ENCODE measurements around the gene ZBTB6. TPM values are rescaled to one million over a fixed set of nuclear protein-coding genes. Genes with fewer than 3 reads are reported as not detected.

The ZBTB6 gene
- total and polyA plus RNA-seq, 2 of the 13 experiments (the other 11 are each of a cell fraction or from before 2014, with no cell fraction given) = 3.7 to 7.1 TPM

- TF ChIP-seq FUBP1 (CRISPR knock-in tag; IDR thresholded peaks at IDR 0.05; ENCODE audit: borderline replicate concordance) = no peak
- no peak for TF ChIP-seq SIN3B (IDR thresholded peaks at IDR 0.05; ENCODE audit: low read length)
- TF ChIP-seq ZNF263 (CRISPR knock-in tag; IDR thresholded peaks at IDR 0.05) = peak; percentile 55; the same call in 1 of the 2 replicates
- TF ChIP-seq, protein P1, sequence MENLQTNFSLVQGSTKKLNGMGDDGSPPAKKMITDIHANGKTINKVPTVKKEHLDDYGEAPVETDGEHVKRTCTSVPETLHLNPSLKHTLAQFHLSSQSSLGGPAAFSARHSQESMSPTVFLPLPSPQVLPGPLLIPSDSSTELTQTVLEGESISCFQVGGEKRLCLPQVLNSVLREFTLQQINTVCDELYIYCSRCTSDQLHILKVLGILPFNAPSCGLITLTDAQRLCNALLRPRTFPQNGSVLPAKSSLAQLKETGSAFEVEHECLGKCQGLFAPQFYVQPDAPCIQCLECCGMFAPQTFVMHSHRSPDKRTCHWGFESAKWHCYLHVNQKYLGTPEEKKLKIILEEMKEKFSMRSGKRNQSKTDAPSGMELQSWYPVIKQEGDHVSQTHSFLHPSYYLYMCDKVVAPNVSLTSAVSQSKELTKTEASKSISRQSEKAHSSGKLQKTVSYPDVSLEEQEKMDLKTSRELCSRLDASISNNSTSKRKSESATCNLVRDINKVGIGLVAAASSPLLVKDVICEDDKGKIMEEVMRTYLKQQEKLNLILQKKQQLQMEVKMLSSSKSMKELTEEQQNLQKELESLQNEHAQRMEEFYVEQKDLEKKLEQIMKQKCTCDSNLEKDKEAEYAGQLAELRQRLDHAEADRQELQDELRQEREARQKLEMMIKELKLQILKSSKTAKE (CRISPR knock-in tag; IDR thresholded peaks at IDR 0.05; ENCODE audit: borderline replicate concordance) = no peak
- TF ChIP-seq, protein P2, sequence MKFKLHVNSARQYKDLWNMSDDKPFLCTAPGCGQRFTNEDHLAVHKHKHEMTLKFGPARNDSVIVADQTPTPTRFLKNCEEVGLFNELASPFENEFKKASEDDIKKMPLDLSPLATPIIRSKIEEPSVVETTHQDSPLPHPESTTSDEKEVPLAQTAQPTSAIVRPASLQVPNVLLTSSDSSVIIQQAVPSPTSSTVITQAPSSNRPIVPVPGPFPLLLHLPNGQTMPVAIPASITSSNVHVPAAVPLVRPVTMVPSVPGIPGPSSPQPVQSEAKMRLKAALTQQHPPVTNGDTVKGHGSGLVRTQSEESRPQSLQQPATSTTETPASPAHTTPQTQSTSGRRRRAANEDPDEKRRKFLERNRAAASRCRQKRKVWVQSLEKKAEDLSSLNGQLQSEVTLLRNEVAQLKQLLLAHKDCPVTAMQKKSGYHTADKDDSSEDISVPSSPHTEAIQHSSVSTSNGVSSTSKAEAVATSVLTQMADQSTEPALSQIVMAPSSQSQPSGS (CRISPR knock-in tag; IDR thresholded peaks at IDR 0.05) = no peak
- peak; percentile 51 for TF ChIP-seq DR1 (CRISPR knock-in tag; IDR thresholded peaks at IDR 0.05)
- no peak for TF ChIP-seq ZNF562 (CRISPR knock-in tag; IDR thresholded peaks at IDR 0.05; ENCODE audit: borderline replicate concordance)
- TF ChIP-seq, protein P3, sequence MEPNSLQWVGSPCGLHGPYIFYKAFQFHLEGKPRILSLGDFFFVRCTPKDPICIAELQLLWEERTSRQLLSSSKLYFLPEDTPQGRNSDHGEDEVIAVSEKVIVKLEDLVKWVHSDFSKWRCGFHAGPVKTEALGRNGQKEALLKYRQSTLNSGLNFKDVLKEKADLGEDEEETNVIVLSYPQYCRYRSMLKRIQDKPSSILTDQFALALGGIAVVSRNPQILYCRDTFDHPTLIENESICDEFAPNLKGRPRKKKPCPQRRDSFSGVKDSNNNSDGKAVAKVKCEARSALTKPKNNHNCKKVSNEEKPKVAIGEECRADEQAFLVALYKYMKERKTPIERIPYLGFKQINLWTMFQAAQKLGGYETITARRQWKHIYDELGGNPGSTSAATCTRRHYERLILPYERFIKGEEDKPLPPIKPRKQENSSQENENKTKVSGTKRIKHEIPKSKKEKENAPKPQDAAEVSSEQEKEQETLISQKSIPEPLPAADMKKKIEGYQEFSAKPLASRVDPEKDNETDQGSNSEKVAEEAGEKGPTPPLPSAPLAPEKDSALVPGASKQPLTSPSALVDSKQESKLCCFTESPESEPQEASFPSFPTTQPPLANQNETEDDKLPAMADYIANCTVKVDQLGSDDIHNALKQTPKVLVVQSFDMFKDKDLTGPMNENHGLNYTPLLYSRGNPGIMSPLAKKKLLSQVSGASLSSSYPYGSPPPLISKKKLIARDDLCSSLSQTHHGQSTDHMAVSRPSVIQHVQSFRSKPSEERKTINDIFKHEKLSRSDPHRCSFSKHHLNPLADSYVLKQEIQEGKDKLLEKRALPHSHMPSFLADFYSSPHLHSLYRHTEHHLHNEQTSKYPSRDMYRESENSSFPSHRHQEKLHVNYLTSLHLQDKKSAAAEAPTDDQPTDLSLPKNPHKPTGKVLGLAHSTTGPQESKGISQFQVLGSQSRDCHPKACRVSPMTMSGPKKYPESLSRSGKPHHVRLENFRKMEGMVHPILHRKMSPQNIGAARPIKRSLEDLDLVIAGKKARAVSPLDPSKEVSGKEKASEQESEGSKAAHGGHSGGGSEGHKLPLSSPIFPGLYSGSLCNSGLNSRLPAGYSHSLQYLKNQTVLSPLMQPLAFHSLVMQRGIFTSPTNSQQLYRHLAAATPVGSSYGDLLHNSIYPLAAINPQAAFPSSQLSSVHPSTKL (CRISPR knock-in tag; IDR thresholded peaks at IDR 0.05) = peak; percentile 35; the same call in 1 of the 2 replicates
- TF ChIP-seq ZFP37 (CRISPR knock-in tag; IDR thresholded peaks at IDR 0.05; ENCODE audit: borderline replicate concordance) = peak; percentile 70; the same call in 1 of the 2 replicates
- TF ChIP-seq, protein P4, sequence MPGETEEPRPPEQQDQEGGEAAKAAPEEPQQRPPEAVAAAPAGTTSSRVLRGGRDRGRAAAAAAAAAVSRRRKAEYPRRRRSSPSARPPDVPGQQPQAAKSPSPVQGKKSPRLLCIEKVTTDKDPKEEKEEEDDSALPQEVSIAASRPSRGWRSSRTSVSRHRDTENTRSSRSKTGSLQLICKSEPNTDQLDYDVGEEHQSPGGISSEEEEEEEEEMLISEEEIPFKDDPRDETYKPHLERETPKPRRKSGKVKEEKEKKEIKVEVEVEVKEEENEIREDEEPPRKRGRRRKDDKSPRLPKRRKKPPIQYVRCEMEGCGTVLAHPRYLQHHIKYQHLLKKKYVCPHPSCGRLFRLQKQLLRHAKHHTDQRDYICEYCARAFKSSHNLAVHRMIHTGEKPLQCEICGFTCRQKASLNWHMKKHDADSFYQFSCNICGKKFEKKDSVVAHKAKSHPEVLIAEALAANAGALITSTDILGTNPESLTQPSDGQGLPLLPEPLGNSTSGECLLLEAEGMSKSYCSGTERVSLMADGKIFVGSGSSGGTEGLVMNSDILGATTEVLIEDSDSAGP (CRISPR knock-in tag; IDR thresholded peaks at IDR 0.05; ENCODE audit: borderline replicate concordance) = peak; percentile 89
- TF ChIP-seq SMAD1 (CRISPR knock-in tag; IDR thresholded peaks at IDR 0.05; ENCODE audit: borderline replicate concordance, low read depth) = no peak
- TF ChIP-seq, protein P5, sequence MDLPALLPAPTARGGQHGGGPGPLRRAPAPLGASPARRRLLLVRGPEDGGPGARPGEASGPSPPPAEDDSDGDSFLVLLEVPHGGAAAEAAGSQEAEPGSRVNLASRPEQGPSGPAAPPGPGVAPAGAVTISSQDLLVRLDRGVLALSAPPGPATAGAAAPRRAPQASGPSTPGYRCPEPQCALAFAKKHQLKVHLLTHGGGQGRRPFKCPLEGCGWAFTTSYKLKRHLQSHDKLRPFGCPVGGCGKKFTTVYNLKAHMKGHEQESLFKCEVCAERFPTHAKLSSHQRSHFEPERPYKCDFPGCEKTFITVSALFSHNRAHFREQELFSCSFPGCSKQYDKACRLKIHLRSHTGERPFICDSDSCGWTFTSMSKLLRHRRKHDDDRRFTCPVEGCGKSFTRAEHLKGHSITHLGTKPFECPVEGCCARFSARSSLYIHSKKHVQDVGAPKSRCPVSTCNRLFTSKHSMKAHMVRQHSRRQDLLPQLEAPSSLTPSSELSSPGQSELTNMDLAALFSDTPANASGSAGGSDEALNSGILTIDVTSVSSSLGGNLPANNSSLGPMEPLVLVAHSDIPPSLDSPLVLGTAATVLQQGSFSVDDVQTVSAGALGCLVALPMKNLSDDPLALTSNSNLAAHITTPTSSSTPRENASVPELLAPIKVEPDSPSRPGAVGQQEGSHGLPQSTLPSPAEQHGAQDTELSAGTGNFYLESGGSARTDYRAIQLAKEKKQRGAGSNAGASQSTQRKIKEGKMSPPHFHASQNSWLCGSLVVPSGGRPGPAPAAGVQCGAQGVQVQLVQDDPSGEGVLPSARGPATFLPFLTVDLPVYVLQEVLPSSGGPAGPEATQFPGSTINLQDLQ (CRISPR knock-in tag; IDR thresholded peaks at IDR 0.05) = peak; percentile 82; the same call in 1 of the 2 replicates
- TF ChIP-seq CBX2 (IDR thresholded peaks at IDR 0.05; ENCODE audit: low read depth, low read length) = no peak
- no peak for TF ChIP-seq CBX2 (CRISPR knock-in tag; IDR thresholded peaks at IDR 0.05; ENCODE audit: low read depth)
These were observed at the start of gene ZBTB6 (continued) for GRCh38 chr9:122912964-122913673.

Measured in HepG2 (cell line).